ENCODE measurements around the gene ATF7IP2. TPM values are rescaled to one million over a fixed set of nuclear protein-coding genes. Genes with fewer than 3 reads are reported as not detected.
"Not testable (repeated sequence)": the region's sequence is repeated elsewhere in the genome, so short reads cannot be mapped to it uniquely, and the experiment has no call there.

ATF7IP2 gene
- polyA plus RNA-seq, 1 donor (not counting 4 experiments of a cell fraction or from before 2014, with no cell fraction given): 9.8 TPM

- H3K4me2 ChIP-seq (ENCODE audit: control insufficient read depth, extremely low read depth, insufficient read depth, low read depth, low read length): no peak overlapping the region
- H3K9me1 ChIP-seq (ENCODE audit: control insufficient read depth, extremely low read depth, insufficient read depth, low read length): no peaks in the 10 kb centered on the region
- no peak for DNase-seq (ENCODE audit: low read depth, low spot score)
- no peaks in the 10 kb centered on the region for H3K9me3 ChIP-seq (ENCODE audit: control insufficient read depth, low read depth, low read length)
- H3K4me3 ChIP-seq (ENCODE audit: control insufficient read depth in 2 of 3, extremely low read depth in 1 of 3, insufficient read depth in 2 of 3, low read depth in 1 of 3, low read length in 3 of 3): no peak overlapping the region
- H3K9ac ChIP-seq (ENCODE audit: control insufficient read depth, extremely low read depth, insufficient read depth, low read length): no peak overlapping the region
- no peaks in the 10 kb centered on the region for H3K36me3 ChIP-seq (ENCODE audit: control insufficient read depth in 2 of 2, extremely low read depth in 1 of 2, insufficient read depth in 2 of 2, low read length in 2 of 2)
- no peak for FAIRE-seq
- TF ChIP-seq, protein P1, sequence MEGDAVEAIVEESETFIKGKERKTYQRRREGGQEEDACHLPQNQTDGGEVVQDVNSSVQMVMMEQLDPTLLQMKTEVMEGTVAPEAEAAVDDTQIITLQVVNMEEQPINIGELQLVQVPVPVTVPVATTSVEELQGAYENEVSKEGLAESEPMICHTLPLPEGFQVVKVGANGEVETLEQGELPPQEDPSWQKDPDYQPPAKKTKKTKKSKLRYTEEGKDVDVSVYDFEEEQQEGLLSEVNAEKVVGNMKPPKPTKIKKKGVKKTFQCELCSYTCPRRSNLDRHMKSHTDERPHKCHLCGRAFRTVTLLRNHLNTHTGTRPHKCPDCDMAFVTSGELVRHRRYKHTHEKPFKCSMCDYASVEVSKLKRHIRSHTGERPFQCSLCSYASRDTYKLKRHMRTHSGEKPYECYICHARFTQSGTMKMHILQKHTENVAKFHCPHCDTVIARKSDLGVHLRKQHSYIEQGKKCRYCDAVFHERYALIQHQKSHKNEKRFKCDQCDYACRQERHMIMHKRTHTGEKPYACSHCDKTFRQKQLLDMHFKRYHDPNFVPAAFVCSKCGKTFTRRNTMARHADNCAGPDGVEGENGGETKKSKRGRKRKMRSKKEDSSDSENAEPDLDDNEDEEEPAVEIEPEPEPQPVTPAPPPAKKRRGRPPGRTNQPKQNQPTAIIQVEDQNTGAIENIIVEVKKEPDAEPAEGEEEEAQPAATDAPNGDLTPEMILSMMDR (optimal IDR thresholded peaks at IDR 0.05 in 1 of 3, IDR thresholded peaks at IDR 0.05 in 1 of 3, conservative IDR thresholded peaks at IDR 0.05 in 1 of 3; ENCODE audit: extremely low read depth in 1 of 3, insufficient read depth in 2 of 3, low read length in 3 of 3): no peak
- no peak for TF ChIP-seq EZH2 (IDR thresholded peaks at IDR 0.05; ENCODE audit: low read length)
- H3K4me1 ChIP-seq (ENCODE audit: control insufficient read depth, extremely low read depth, insufficient read depth, low read length): no peaks in the 10 kb centered on the region
- H2AFZ ChIP-seq (ENCODE audit: control insufficient read depth, low read length): no peak overlapping the region
- no peaks in the 10 kb centered on the region for H3K27me3 ChIP-seq (ENCODE audit: control insufficient read depth, extremely low read depth, insufficient read depth, low read length)
- dilution Hi-C loops (cut with MboI; ENCODE audit: extremely low pct_ligation_motif_present, low sequenced_read_pairs): no loop called here
- no peaks in the 10 kb centered on the region for H4K20me1 ChIP-seq (ENCODE audit: control insufficient read depth, extremely low read depth, insufficient read depth, low read length)
- no peak overlapping the region for H3K27ac ChIP-seq (ENCODE audit: control insufficient read depth, insufficient read depth, low read length)
- no peaks in the 10 kb centered on the region for H3K79me2 ChIP-seq (ENCODE audit: control insufficient read depth, insufficient read depth, low read length)
Observed at GRCh38 chr16:10362077-10362863, 23.6 kb upstream of the ATF7IP2 start.

GRCh38 chr16:10362864-10363197 is 23.0 kb upstream of the ATF7IP2 start:
- H3K4me2 ChIP-seq (ENCODE audit: control insufficient read depth, extremely low read depth, insufficient read depth, low read depth, low read length); H2AFZ ChIP-seq (ENCODE audit: control insufficient read depth, low read length); H3K79me2 ChIP-seq (ENCODE audit: control insufficient read depth, insufficient read depth, low read length); H3K9ac ChIP-seq (ENCODE audit: control insufficient read depth, extremely low read depth, insufficient read depth, low read length); H3K36me3 ChIP-seq (ENCODE audit: control insufficient read depth in 2 of 2, extremely low read depth in 1 of 2, insufficient read depth in 2 of 2, low read length in 2 of 2); DNase-seq (ENCODE audit: low read depth, low spot score); H3K27me3 ChIP-seq (ENCODE audit: control insufficient read depth, extremely low read depth, insufficient read depth, low read length); H4K20me1 ChIP-seq (ENCODE audit: control insufficient read depth, extremely low read depth, insufficient read depth, low read length); H3K9me3 ChIP-seq (ENCODE audit: control insufficient read depth, low read depth, low read length); H3K9me1 ChIP-seq (ENCODE audit: control insufficient read depth, extremely low read depth, insufficient read depth, low read length); dilution Hi-C loops (cut with MboI; ENCODE audit: extremely low pct_ligation_motif_present, low sequenced_read_pairs); H3K4me3 ChIP-seq (ENCODE audit: control insufficient read depth in 2 of 3, extremely low read depth in 1 of 3, insufficient read depth in 2 of 3, low read depth in 1 of 3, low read length in 3 of 3); H3K27ac ChIP-seq (ENCODE audit: control insufficient read depth, insufficient read depth, low read length); FAIRE-seq; H3K4me1 ChIP-seq (ENCODE audit: control insufficient read depth, extremely low read depth, insufficient read depth, low read length): not testable (repeated sequence)

DNA sequence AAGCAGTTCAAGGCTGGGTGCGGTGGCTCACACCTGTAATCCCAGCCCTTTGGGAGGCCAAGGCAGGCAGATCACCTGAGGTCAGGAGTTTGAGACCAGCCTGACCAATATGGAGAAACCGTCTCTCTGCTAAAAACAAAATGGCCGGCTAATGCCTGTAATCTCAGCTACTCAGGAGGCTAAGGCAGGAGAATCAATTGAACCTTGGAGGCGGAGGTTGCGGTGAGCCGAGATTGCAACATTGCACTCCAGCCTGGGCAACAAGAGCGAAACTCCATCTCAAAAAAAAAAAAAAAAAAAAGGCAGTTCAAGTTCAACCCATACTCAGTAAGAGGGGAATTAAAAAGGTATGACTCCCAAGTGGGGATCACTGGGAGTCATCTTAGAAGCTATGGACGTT is 19.2 kb upstream of the ATF7IP2 start:
- H3K79me2 ChIP-seq (ENCODE audit: control insufficient read depth, insufficient read depth, low read length); FAIRE-seq; H3K27me3 ChIP-seq (ENCODE audit: control insufficient read depth, extremely low read depth, insufficient read depth, low read length); H3K4me3 ChIP-seq (ENCODE audit: control insufficient read depth in 2 of 3, extremely low read depth in 1 of 3, insufficient read depth in 2 of 3, low read depth in 1 of 3, low read length in 3 of 3); H3K4me2 ChIP-seq (ENCODE audit: control insufficient read depth, extremely low read depth, insufficient read depth, low read depth, low read length); H3K27ac ChIP-seq (ENCODE audit: control insufficient read depth, insufficient read depth, low read length); H2AFZ ChIP-seq (ENCODE audit: control insufficient read depth, low read length); H3K36me3 ChIP-seq (ENCODE audit: control insufficient read depth in 2 of 2, extremely low read depth in 1 of 2, insufficient read depth in 2 of 2, low read length in 2 of 2); H3K4me1 ChIP-seq (ENCODE audit: control insufficient read depth, extremely low read depth, insufficient read depth, low read length); H3K9ac ChIP-seq (ENCODE audit: control insufficient read depth, extremely low read depth, insufficient read depth, low read length); H4K20me1 ChIP-seq (ENCODE audit: control insufficient read depth, extremely low read depth, insufficient read depth, low read length); dilution Hi-C loops (cut with MboI; ENCODE audit: extremely low pct_ligation_motif_present, low sequenced_read_pairs); H3K9me3 ChIP-seq (ENCODE audit: control insufficient read depth, low read depth, low read length); DNase-seq (ENCODE audit: low read depth, low spot score); H3K9me1 ChIP-seq (ENCODE audit: control insufficient read depth, extremely low read depth, insufficient read depth, low read length): not testable (repeated sequence)

Measured in keratinocyte (primary cell).